Astrocyte (in vitro differentiated cells and primary cell): ENCODE measurements around the gene SMAD1. TPM values are rescaled to one million over a fixed set of nuclear protein-coding genes. Genes with fewer than 3 reads are reported as not detected.

ENCODE experiments used
- DNase-seq: peaks from one replicate; pipeline ENCODE4 v3.0.0-alpha.2; 2010; ENCODE audit warnings: low read depth
- FAIRE-seq: peaks from 2 replicates; lab custom pipeline; 2011; peaks lifted over from hg19 to GRCh38; lab: Jason Lieb, UNC
- H2AFZ ChIP-seq: 2 replicates; pipeline ENCODE4 v1.6.0; 2012; ENCODE audit warnings: low read depth, low read length, inconsistent platforms
- H3K27ac ChIP-seq: 2 replicates; pipeline ENCODE4 v1.5.1; 2011; ENCODE audit warnings: low read depth, low read length, inconsistent platforms
- H3K27me3 ChIP-seq: 2 replicates; pipeline ENCODE4 v1.6.0; 2011; ENCODE audit warnings: low read length, inconsistent platforms; ENCODE audit not compliant: insufficient read depth
- H3K36me3 ChIP-seq: 2 replicates; pipeline ENCODE4 v1.5.1; 2011; ENCODE audit warnings: low read length, inconsistent platforms; ENCODE audit not compliant: insufficient read depth
- H3K4me1 ChIP-seq: 2 replicates; pipeline ENCODE4 v1.5.1; 2011; ENCODE audit warnings: low read length, inconsistent platforms; ENCODE audit not compliant: insufficient read depth
- H3K4me2 ChIP-seq: 2 replicates; pipeline ENCODE4 v1.6.0; 2012; ENCODE audit warnings: low read length, inconsistent platforms
- H3K4me3 ChIP-seq: 2 replicates; pipeline ENCODE4 v1.5.1; 2011; ENCODE audit warnings: low read depth, mild to moderate bottlenecking, low read length, inconsistent platforms; ENCODE audit not compliant: insufficient read depth
- H3K79me2 ChIP-seq: 2 replicates; pipeline ENCODE4 v1.6.0; 2012; ENCODE audit warnings: mild to moderate bottlenecking, low read length, inconsistent platforms; ENCODE audit not compliant: insufficient read depth
- H3K9ac ChIP-seq: 2 replicates; pipeline ENCODE4 v1.6.0; 2012; ENCODE audit warnings: mild to moderate bottlenecking, low read length, inconsistent platforms
- H3K9me3 ChIP-seq: 2 replicates; pipeline ENCODE4 v1.5.1; 2012; ENCODE audit warnings: low read depth, mild to moderate bottlenecking, low read length, inconsistent platforms; ENCODE audit not compliant: insufficient read depth
- H4K20me1 ChIP-seq: 2 replicates; pipeline ENCODE4 v1.6.0; 2012; ENCODE audit warnings: low read length, inconsistent platforms; ENCODE audit not compliant: insufficient read depth
- H3K27ac Mint-ChIP-seq: one replicate; pipeline ENCODE4 v1.8.0; 2021; ENCODE audit warnings: mild to moderate bottlenecking, mixed read lengths; ENCODE audit not compliant: unreplicated experiment
- H3K27me3 Mint-ChIP-seq: one replicate; pipeline ENCODE4 v1.8.0; 2021; ENCODE audit warnings: low read depth, mixed read lengths; ENCODE audit not compliant: unreplicated experiment
- H3K36me3 Mint-ChIP-seq: one replicate; pipeline ENCODE4 v1.8.0; 2021; ENCODE audit warnings: low read depth, mixed read lengths; ENCODE audit not compliant: unreplicated experiment
- H3K4me1 Mint-ChIP-seq: one replicate; pipeline ENCODE4 v1.8.0; 2021; ENCODE audit warnings: low read depth, mixed read lengths; ENCODE audit not compliant: unreplicated experiment
- H3K4me3 Mint-ChIP-seq: one replicate; pipeline ENCODE4 v1.8.0; 2021; ENCODE audit warnings: mild to moderate bottlenecking, moderate library complexity, mixed read lengths; ENCODE audit not compliant: unreplicated experiment
- H3K9me3 Mint-ChIP-seq: one replicate; pipeline ENCODE4 v1.8.0; 2021; ENCODE audit warnings: mild to moderate bottlenecking, mixed read lengths; ENCODE audit not compliant: unreplicated experiment
- CTCF ChIP-seq: IDR thresholded peaks from 2 replicates; pipeline ENCODE4 v1.5.1; 2011; ENCODE audit warnings: low read depth, mild to moderate bottlenecking, inconsistent platforms, low read length, moderate library complexity; ENCODE audit not compliant: insufficient read depth
- EZH2 ChIP-seq: IDR thresholded peaks from 2 replicates; pipeline ENCODE4 v1.6.1; 2012; ENCODE audit warnings: mild to moderate bottlenecking, low read length, inconsistent platforms; ENCODE audit not compliant: insufficient read depth
- total RNA-seq: library from RNA; stranded (reverse); gene quantifications from 2 replicates; pipeline ENCODE4 v1.2.1, GENCODE V29; 2021

Gene SMAD1
- total RNA-seq, 1 donor from 2014 or later = 29.6 TPM

- peaks cover 98% of the 10 kb centered on the region for H3K79me2 ChIP-seq
- no peak overlapping the region for H3K4me3 ChIP-seq
- Mint-ChIP-seq H3K27ac (no peak overlapping the region), H3K9me3 (no peaks in the 10 kb centered on the region), H3K4me1 (peaks cover 16% of the 10 kb centered on the region), H3K27me3 (no peaks in the 10 kb centered on the region), H3K36me3 (no peaks in the 10 kb centered on the region), H3K4me3 (no peak overlapping the region)
- H2AFZ ChIP-seq = no peak overlapping the region
- H4K20me1 ChIP-seq = peaks cover 32% of the 10 kb centered on the region
- no peaks in the 10 kb centered on the region for H3K27me3 ChIP-seq
- no peaks in the 10 kb centered on the region for H3K9me3 ChIP-seq
- DNase-seq (no peak), FAIRE-seq (no peak)
- no peak for TF ChIP-seq EZH2
- TF ChIP-seq CTCF = no peak
- peaks cover 6% of the 10 kb centered on the region for H3K4me1 ChIP-seq
- H3K9ac ChIP-seq = no peak overlapping the region
- no peaks in the 10 kb centered on the region for H3K36me3 ChIP-seq
- H3K4me2 ChIP-seq = no peak overlapping the region
- no peak overlapping the region for H3K27ac ChIP-seq
Measured at GRCh38 chr4:145505995-145506394, 24.3 kb downstream of the SMAD1 start.

- Histone ChIP-seq H3K4me3 (no peak overlapping the region), H3K9ac (no peak overlapping the region), H3K4me2 (peak overlapping the region; percentile 33), H3K27me3 (no peaks in the 10 kb centered on the region), H3K27ac (no peak overlapping the region), H3K79me2 (peaks cover 99% of the 10 kb centered on the region), H3K4me1 (peaks cover 6% of the 10 kb centered on the region), H3K9me3 (no peaks in the 10 kb centered on the region), H2AFZ (no peak overlapping the region), H4K20me1 (peaks cover 27% of the 10 kb centered on the region), H3K36me3 (no peaks in the 10 kb centered on the region)
- peaks cover 12% of the 10 kb centered on the region for H3K4me1 Mint-ChIP-seq
- H3K36me3 Mint-ChIP-seq = peaks cover 7% of the 10 kb centered on the region
- peak overlapping the region; percentile 16 for H3K27ac Mint-ChIP-seq
- H3K4me3 Mint-ChIP-seq = no peak overlapping the region
- DNase-seq (peak; percentile 60), FAIRE-seq (peak; percentile 9)
- TF ChIP-seq EZH2 (no peak), CTCF (no peak)
- no peaks in the 10 kb centered on the region for H3K27me3 Mint-ChIP-seq
- peaks cover 8% of the 10 kb centered on the region for H3K9me3 Mint-ChIP-seq
Measured at GRCh38 chr4:145507636-145508035, 26.0 kb downstream of the SMAD1 start.

DNA sequence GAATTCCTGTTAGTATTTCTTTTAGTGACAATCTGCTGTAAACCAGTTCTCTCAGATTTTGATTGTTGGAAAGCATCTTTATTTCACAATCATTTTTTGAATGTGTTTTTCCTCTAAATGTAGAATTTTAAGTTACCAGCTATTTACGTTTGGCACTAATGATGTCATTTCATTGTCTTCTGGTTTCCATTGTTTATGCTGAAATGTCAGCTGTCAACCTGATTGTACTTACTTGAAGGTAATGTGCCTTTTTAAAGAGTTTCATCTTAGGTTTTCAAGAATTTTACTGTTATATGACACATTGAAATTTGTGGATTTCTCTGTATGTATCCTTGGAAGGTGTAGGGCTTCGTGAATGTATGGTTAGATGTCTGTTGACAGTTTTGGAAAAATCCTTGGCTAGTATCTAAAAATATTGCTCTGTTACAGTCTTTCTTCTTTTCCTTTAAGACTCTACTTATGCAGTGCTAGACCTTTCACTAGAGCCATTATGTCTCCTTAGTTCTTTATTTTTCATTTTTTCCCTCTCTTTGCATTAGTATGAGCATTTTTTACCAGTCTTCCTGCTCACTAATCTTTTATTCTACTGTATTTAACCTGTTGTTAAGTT lies 30.4 kb downstream of the SMAD1 start:
- peaks cover 95% of the 10 kb centered on the region for H3K79me2 ChIP-seq
- H3K27me3 ChIP-seq = no peaks in the 10 kb centered on the region
- H3K27ac Mint-ChIP-seq = no peak overlapping the region
- no peaks in the 10 kb centered on the region for H3K36me3 ChIP-seq
- H4K20me1 ChIP-seq = peaks cover 20% of the 10 kb centered on the region
- no peak overlapping the region for H2AFZ ChIP-seq
- peaks cover 6% of the 10 kb centered on the region for H3K4me1 ChIP-seq
- no peak overlapping the region for H3K4me3 Mint-ChIP-seq
- H3K27ac ChIP-seq = no peak overlapping the region
- peaks cover 8% of the 10 kb centered on the region for H3K9me3 Mint-ChIP-seq
- H3K9me3 ChIP-seq = no peaks in the 10 kb centered on the region
- H3K36me3 Mint-ChIP-seq = peaks cover 10% of the 10 kb centered on the region
- peak; percentile 34 for DNase-seq
- no peak overlapping the region for H3K9ac ChIP-seq
- TF ChIP-seq EZH2 = no peak
- no peak for TF ChIP-seq CTCF
- no peak for FAIRE-seq
- peaks cover 19% of the 10 kb centered on the region for H3K4me1 Mint-ChIP-seq
- no peak overlapping the region for H3K4me3 ChIP-seq
- H3K27me3 Mint-ChIP-seq = no peaks in the 10 kb centered on the region
- H3K4me2 ChIP-seq = no peak overlapping the region
